A204.1 (cell line): ENCODE data around the gene BARX1.
"Not testable (repeated sequence)": the region's sequence is repeated elsewhere in the genome, so short reads cannot be mapped to it uniquely, and the experiment has no call there.

Experiments
- FAIRE-seq: peaks from 2 replicates; lab custom pipeline; 2012; peaks lifted over from hg19 to GRCh38; lab: Jason Lieb, UNC

BARX1 gene

GRCh38 chr9:93951655-93952118 is 3.5 kb downstream of the BARX1 start:
- FAIRE-seq: no peak

GRCh38 chr9:93950619-93951601 is 4.2 kb downstream of the BARX1 start:
- FAIRE-seq: no peak

- no peak for FAIRE-seq
Observed at GRCh38 chr9:93949694-93950449, 5.3 kb downstream of the BARX1 start.

GRCh38 chr9:93949073-93949693 is 6.0 kb downstream of the BARX1 start:
- no peak for FAIRE-seq

GRCh38 chr9:93948441-93949072 is 6.6 kb downstream of the BARX1 start:
- FAIRE-seq: no peak

GRCh38 chr9:93947409-93948070 is 7.6 kb downstream of the BARX1 start:
- FAIRE-seq: no peak

- FAIRE-seq: no peak
Observed at GRCh38 chr9:93946338-93946712, 8.8 kb downstream of the BARX1 start.

GRCh38 chr9:93945400-93946337 is 9.5 kb downstream of the BARX1 start:
- no peak for FAIRE-seq

- FAIRE-seq: no peak
Observed at GRCh38 chr9:93944011-93944410, 11.1 kb downstream of the BARX1 start.

- FAIRE-seq: no peak
Observed at GRCh38 chr9:93942161-93942560, 13.0 kb downstream of the BARX1 start.

GRCh38 chr9:93941493-93941892 is 13.7 kb downstream of the BARX1 start:
- no peak for FAIRE-seq

GRCh38 chr9:93940951-93941350 is 14.2 kb downstream of the BARX1 start:
- no peak for FAIRE-seq

- FAIRE-seq: not testable (repeated sequence)
Observed at GRCh38 chr9:93939589-93939988, 15.6 kb downstream of the BARX1 start.

GRCh38 chr9:93937193-93937592 is 18.0 kb downstream of the BARX1 start:
- FAIRE-seq: no peak

GRCh38 chr9:93931905-93932304 is 23.2 kb downstream of the BARX1 start:
- no peak for FAIRE-seq

- no peak for FAIRE-seq
Observed at GRCh38 chr9:93930070-93930469, 25.1 kb downstream of the BARX1 start.

GRCh38 chr9:93929231-93929630 is 25.9 kb downstream of the BARX1 start:
- no peak for FAIRE-seq

- FAIRE-seq: no peak
Observed at GRCh38 chr9:93922535-93922934, 32.6 kb downstream of the BARX1 start.

- FAIRE-seq: no peak
Observed at GRCh38 chr9:93920131-93920800, 34.9 kb downstream of the BARX1 start.

GRCh38 chr9:93918061-93918460 is 37.1 kb downstream of the BARX1 start:
- no peak for FAIRE-seq
